Left renal cortex interstitium (tissue), 4 donors: ENCODE data around the gene PCDHGC4. TPM values are rescaled to one million over a fixed set of nuclear protein-coding genes. Genes with fewer than 3 reads are reported as not detected.

Source experiments
- DNase-seq, 4 donors: peaks; one replicate each; pipeline ENCODE4 v3.0.0-alpha.2; 2013; ENCODE audit warnings: low read depth in 4 of 4, low spot score in 2 of 4, missing footprints in 1 of 4
- polyA plus RNA-seq, 4 donors: library from polyadenylated mRNA; unstranded; fragments of 120-200 nt; gene quantifications; one replicate each; pipeline ENCODE4 v1.2.1, GENCODE V29; 2013; ENCODE audit not compliant: insufficient read length in 4 of 4

Gene PCDHGC4
- polyA plus RNA-seq, 4 donors = 2.8 to 4.1 (median 3.0) TPM

GRCh38 chr5:141489841-141490240 is 5.0 kb downstream of the PCDHGC4 start:
- no peak for DNase-seq

- no peak for DNase-seq
Observed at GRCh38 chr5:141490271-141490670, 5.4 kb downstream of the PCDHGC4 start.

DNA sequence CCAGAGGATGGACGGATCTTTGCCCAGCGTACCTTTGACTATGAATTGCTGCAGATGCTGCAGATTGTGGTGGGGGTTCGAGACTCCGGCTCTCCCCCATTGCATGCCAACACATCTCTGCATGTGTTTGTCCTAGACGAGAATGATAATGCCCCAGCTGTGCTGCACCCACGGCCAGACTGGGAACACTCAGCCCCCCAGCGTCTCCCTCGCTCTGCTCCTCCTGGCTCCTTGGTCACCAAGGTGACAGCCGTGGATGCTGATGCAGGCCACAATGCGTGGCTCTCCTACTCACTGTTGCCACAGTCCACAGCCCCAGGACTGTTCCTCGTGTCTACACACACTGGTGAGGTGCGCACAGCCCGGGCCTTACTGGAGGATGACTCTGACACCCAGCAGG is 5.9 kb downstream of the PCDHGC4 start:
- no peak for DNase-seq

- DNase-seq = no peak
Observed at GRCh38 chr5:141491323-141492167, 6.7 kb downstream of the PCDHGC4 start.

- DNase-seq = no peak
Observed at GRCh38 chr5:141492168-141492885, 7.5 kb downstream of the PCDHGC4 start.

- no peak for DNase-seq
Observed at GRCh38 chr5:141493500-141494422, 8.9 kb downstream of the PCDHGC4 start.

- DNase-seq = no peak
Observed at GRCh38 chr5:141494761-141495452, 10.1 kb downstream of the PCDHGC4 start.

- DNase-seq = no peak
Observed at GRCh38 chr5:141495453-141495811, 10.6 kb downstream of the PCDHGC4 start.

- DNase-seq = no peak
Observed at GRCh38 chr5:141496038-141496437, 11.2 kb downstream of the PCDHGC4 start.

DNA sequence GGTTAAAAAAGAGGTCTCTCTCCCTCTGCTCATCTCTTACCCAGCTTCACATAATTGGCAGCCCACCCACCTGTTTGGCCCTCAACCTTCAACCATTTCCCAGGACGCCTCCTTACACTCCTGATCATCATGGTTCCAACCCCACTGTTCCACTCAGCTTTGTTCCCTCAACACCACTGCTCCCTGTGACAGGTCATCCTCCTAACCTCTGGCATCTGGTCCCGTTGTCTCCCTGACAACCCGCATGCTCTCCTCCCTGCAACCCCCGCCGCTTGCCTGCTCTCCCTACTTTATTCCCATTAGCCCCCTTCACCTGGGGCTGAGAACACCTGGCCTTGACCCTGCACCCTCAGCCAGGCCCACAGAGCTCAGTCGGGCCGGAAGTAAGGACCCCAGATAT is 16.9 kb downstream of the PCDHGC4 start:
- no peak for DNase-seq

- DNase-seq = no peak
Observed at GRCh38 chr5:141503681-141504080, 18.9 kb downstream of the PCDHGC4 start.

DNA sequence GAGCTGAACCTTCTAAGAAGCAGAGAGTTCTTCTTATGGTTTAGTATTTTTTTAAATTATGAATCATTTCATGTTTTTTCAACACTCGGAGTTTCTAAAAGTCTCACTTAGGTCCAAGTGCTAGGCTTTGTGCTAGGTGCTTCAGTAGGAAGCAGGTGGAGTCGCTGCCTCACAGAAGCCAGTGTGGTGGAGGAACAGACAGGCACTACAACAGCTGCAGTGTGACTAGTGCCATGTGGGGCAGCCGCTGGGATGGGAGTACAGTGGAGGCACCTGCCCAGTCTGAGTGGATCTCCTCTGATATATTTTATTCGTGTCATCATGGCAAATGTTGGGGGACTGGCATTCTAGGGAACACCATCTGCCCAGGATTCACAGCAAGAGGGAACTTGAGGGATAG is 19.4 kb downstream of the PCDHGC4 start:
- DNase-seq = no peak

DNA sequence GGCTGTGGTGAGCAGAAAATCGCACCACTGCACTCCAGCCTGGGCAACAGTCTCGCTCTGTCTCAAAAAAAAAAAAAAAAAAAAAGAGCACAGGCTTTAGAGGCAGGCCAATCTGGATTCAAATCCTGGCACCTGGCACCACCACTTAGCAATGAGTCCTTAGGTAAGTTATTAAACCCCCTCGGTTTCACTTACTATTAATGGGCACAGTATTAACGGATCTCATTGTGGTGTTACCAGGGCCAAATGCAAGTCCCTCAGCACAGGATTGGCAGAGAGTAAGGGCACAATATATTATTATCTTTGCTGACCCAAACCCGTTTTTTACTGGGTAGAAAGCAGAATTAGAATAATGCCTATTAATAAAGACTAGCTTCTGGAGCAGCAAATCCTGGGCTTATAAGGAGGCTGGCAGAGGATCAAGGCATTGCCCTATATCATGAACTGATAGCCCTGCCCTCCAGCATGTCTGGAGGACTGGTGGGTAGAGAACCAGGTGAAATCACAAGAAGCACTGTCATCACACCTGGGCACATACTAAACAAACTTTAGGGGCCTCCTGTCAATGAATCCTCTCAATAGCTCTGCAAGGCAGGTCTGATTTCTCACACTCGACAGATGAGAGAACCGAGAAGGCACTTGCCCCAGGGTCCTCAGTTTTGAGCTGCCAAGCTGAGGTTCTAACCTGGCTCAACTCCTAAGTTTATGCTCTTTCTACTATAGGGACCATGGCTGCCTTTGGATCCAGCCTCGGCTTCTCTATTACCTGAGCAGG is 21.7 kb downstream of the PCDHGC4 start:
- DNase-seq = no peak

- no peak for DNase-seq
Observed at GRCh38 chr5:141507387-141508091, 22.7 kb downstream of the PCDHGC4 start.

DNA sequence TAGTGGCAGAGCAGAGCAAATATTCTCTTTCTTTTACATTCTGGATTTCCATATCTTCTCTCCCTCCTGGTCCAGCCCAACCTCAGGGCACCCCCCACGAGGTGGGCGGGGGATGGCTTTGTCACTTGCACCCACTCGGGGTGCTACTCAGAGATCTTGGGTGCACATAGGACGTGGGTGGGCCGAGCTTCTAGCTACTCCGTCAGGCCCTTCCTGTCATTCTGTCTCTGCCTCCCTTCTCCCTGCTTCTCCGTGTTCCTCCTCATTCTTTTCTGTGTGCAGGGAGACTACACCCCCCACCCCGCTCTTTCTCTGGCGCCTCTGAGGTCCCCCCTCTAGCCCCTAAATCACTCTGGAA is 23.6 kb downstream of the PCDHGC4 start:
- no peak for DNase-seq

DNA sequence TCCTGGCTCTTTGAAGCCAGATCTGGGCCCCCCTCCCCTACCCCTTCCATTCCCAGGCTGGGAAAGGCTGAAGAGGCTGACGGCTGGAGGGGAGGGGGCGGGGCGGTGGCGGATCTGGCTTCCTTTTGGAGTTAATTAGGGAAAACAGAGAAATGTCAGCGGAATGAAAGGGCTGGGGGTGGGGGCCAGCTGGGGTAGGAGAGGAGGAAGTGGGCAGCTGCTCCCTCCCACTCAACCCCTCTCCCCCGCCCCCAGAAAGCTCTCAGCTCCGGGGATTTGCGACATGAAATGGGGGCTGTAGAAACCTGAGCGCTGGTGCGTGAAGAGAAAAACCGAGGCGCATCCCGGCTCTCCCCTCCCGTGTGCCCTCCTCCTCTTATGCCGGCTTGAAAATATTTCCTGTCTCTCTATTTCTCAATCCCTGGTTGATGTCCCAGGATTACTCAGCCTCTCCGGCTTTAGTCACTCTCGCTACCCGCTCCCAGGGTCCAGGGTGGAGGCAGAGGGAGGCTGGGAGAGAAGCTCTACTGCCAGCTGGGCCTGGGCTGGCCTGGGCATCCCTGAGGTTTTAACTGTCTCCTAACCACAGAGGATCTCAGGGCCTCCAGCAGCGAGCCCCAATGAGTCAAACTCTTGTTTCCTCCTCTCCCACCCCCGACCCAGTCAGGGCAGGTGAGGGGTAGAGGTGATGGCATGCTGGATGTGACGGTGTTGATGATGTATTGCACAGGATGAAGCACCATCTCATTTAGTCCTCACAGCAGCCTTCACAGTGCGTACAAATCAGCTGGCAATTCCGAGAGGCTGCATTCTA is 24.2 kb downstream of the PCDHGC4 start:
- DNase-seq = peak in 1 of 4 donors; percentile 68

DNA sequence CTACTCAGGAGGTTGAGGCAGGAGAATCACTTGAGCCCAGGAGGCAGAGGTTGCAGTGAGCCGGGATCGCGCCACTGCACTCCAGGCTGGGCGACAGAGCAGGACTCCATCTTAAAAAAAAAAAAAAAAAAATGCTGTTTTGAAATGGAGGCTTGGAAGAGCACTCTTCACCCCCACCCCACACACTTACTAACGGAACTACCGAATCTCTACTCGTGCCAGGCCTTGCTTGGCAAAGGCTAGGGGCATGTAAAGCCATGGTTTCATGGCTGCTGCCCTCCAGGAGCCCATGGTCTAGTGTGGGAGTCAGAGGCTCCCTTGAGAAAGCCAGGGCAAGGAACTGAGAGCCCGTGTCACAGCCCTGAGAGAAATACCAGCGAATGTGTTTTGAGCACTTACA is 25.3 kb downstream of the PCDHGC4 start:
- no peak for DNase-seq
